Stimulated activated naive CD4-positive, alpha-beta T cell (primary cell): Measurements from ENCODE around the gene PEPD.

ENCODE experiments used
- DNase-seq, 6 experiments: peaks; one replicate each; lab custom pipeline; 2025; lab: John Stamatoyannopoulos, UW

PEPD gene

GRCh38 chr19:33394723-33395560 is 126.6 kb downstream of the PEPD start:
- no peak for DNase-seq

- DNase-seq: no peak
Observed at GRCh38 chr19:33394006-33394722, 127.4 kb downstream of the PEPD start.

DNA sequence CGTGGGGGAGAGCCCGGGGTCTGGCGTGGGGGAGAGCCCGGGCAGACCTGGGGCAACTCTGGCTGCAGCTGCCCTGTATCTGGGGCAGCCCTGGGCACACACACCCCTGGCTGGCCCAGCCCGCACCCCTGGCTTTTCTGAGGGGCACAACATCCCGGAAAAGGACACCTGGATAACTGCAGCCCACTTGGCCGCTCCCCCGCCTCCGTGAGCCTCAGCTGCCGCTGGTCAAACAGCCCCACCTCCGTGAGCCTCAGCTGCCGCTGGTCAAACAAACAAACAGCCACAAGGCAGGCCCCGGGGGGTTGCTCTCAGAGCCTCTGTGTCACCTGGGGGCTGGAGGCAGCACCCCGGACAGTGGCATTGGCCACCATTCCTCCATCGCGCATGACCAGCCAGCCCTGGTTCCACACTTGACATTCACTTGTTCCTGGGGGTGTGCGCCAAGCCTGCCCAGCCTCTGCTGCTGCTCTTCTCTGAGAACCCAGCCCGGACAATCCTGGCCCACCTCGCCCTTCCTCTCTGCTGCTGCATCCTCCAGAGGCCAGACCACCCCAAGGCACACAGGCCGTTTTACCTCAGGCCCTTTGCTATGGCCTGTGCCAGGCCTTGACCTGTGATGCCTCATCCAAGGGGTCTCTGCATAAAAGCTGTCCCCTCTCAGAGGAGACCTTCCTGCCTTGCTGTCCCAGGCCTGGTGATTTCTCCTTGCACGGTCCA is 128.1 kb downstream of the PEPD start:
- no peak for DNase-seq

DNA sequence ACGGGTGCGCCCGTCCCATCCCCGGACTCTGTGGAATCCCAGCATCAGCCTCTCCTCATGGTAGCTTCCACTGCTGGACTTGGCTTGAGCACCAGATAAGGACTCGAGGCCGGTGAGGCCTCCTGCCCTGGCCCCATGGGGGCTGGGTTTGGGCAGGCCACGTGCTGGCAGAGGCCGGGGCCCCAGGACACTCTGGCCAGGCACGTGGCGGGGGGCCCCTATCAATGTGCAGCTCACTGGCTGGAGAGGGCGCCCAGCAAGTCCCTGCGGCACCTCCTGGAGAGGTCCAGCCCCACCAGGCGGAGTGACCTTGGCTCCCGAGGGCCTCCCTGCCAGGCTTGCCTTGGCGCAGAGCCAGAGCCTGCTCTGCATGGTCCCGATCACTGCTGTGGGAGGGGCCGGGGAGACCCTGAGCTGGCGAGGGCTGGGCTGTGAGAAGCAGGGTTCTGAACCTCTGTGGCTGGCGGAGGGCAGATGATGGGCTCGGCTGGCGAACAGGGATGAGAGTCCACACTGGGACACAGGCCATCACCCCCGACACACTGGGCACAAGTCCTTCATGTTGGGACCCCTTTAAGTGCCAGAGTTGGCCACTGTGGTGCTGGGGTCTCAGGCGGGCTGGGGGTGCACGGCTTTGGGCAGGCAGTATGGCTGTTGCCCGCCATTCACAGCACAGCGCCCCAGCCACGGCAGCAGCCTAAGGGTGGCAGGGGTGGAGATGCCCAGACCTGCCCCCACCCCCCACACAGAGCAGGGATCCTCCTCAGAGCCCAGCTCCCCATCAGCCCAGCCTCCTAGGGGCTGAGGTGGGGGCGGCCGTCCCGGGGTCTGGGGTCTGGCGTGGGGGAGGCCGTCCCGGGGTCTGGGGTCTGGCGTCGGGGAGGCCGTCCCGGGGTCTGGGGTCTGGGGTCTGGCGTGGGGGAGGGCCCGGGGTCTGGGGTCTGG is 129.0 kb downstream of the PEPD start:
- DNase-seq: no peak

DNA sequence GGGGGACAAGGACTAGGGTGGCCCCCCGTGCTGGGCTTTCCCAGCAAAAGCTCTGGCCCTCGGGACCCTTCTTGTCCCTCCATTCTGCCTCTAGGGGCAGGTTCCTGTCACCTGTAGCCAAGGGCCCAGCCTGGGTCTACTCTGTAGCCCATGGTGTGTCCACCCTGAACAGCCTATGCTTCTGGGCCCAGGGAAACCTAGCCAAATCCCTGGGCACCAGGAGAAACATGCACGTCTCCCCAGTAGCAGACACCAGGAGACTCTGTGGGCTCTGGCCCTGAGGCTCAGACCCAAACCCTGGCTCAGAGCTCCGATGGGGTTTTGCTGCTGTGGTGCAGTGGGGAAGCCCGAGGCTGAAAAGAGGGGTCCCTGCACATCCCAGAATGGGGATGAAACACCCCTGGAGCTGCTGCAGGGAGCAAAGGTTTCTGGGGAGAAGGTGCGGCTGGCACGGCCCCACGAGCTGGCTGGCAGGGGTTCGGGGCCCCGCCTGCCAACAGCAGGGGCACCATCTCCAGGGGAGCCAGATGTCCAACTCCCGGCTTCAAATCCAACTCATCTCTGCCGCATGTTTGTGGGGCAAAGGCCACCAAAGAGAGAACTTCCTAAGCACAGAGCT is 129.9 kb downstream of the PEPD start:
- no peak for DNase-seq

- DNase-seq: no peak
Observed at GRCh38 chr19:33390908-33391630, 130.5 kb downstream of the PEPD start.

- no peak for DNase-seq
Observed at GRCh38 chr19:33390101-33390907, 131.3 kb downstream of the PEPD start.

DNA sequence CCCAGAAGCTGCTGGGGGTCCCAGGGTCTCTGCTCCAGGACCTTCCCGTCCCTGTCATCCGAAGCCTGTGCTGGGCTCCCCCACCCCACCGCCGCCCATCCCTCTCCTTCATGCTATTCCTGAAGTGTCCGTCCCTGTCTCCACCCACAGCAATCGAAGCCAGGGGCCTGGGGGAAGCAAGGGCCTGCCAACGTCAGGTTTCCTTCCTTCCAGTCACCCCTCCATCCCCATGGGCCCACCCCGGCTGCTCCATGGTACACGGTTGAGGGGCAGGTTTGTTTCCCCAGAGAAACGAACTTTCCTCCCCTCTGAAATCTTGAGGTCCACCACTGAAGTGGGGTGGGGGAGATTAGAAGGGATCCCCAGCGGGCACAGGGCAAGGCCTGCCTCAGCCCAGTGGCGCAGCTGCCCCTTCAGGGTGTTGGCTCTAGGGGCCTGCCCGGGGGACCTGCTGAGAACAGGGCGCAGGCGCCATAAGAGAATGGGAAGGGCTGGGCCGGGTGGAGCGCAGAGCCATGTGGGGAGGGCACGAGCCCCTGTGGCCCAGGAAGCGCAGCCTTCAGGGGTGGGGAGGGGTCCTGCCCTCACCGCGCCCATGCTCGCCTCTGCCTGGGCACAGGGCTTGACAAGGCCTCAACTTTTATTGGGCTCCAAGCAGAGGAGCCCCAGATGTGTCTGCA is 132.0 kb downstream of the PEPD start:
- no peak for DNase-seq

- DNase-seq: no peak
Observed at GRCh38 chr19:33388725-33389420, 132.7 kb downstream of the PEPD start.

DNA sequence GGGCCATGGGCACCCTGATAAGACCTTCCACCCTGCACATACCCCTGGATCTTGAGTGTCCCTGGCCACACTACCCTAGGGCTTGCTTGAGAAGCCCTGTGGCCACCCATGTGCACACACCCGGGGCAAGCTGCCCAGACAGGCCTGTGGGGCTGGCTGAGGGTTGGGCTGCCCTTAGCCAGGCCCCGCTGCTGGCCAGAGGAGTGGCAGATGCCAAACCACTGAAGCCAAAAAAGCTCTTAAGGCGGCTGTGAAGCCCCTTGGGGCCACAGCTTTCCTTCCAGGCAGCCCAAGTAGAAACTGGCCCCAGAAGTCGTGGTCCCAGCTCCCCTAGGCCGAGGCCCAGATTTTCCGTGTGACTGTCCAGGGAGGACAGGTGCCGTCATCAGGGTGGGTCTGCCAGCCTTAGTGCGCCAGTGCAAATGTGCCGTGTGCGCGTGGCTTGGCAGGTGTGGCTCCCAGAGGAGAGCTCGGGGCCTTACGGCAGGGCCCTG is 133.3 kb downstream of the PEPD start:
- DNase-seq: no peak

DNA sequence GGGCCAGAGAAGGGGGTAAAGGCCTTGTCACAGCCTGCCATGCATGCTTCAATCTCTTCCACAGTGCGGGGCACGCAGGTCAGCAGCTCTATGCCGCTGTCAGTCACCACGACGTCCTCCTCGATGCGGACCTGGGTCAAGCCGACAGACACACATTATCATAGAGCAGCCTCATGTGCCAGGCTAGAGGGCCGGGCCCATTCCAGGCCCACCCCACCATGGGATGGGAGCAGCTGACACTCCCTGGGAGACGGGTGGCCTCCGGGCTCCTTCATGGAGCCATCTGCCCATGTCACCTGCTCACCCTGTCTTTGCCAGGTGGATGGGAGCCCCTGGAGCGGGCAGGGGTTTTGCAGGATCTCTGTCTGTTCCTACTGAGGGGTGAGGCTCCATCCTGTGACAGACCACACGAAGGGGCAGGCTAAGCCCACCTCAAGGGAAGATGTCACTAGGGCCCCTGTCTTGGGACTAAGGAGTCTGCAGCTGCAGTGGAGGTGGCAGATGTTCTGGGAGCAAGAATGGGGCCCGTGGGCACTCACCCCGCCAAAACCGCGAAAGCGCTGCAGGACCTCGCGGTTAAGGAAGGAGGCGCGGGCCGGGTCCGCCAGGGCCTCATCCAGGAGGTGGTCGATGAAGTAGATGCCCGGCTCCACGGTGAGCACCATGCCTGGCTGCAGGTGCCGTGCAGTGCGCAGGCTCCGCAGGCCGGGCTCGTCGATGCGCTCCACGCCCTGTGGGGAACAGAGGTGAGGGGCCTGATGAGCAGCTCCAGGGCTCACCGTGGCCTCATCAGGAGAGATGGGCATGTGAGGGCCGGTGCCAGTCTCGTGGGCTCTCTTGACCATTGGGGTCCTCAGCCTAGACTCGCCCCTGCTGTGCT is 134.0 kb downstream of the PEPD start:
- no peak for DNase-seq

DNA sequence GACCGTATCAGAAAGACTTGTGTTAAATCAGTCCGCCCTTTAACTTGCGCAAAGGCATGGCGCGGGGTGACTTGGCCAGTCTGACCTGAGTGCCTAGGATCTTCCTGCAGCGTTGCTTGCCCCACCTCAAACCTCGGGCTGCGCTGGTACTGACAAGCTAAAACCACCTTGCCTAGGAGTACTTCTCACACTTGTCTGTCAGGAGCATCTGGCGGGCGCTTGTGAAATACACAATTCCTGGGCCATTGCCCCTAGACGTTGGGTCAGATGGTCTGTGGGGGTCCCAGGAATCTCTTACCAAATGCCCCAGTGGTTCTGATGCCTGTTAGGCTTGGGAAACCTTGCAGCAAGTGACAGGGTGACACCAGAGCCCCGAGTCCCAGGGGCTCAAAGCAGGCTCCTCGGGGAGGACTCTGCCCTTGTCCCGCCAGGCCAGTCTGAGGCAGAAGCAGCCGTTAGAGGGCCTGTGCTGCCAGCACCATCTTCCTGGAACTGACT is 135.2 kb downstream of the PEPD start:
- DNase-seq: no peak

- no peak for DNase-seq
Observed at GRCh38 chr19:33385956-33386355, 135.6 kb downstream of the PEPD start.

DNA sequence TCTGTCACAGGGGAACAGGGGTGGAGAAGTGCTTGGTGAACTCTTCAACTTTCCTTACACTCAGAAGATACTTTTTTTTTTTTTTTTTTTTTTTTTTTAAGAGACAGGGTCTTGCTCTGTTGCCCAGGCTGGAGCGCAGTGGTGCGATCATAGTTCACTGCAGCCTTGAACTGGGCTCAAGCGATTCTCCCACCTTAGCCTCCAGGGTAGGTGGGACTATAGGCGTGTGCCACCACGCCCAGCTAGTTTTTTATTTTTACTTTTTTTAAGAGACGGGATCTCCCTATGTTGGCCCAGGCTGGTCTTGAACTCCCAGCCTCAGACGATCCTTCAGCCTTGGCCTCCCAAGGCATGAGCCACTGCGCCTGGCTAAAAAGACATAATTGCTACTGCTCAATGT is 136.6 kb downstream of the PEPD start:
- no peak for DNase-seq

DNA sequence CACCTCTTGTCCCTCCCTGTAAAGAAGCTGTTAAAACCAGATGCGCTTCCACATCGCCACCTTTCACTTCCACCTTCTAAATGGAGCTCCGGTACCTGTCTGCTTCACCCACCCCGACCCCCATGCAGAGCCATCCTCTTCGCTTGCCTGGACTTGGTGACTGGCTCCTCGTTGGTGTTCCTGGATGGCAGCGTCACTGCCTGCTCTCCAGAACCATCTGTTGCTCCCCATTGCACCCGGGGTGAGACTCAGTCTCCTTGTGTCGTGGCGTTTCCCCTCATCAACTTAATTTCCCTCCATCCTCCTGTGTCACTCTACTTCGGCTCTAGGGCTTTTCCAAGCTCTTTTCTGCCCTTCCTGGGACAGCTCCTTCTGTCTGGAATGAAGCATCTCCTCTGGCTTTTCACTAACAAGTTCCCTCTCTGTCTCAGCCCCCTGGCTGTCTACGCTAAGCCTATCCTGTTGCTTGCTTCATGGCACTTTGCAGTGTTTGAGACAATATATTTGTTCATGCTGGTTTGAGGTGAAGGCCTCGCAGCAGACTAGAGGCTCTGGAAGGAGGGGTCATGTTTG is 137.8 kb downstream of the PEPD start:
- DNase-seq: no peak

DNA sequence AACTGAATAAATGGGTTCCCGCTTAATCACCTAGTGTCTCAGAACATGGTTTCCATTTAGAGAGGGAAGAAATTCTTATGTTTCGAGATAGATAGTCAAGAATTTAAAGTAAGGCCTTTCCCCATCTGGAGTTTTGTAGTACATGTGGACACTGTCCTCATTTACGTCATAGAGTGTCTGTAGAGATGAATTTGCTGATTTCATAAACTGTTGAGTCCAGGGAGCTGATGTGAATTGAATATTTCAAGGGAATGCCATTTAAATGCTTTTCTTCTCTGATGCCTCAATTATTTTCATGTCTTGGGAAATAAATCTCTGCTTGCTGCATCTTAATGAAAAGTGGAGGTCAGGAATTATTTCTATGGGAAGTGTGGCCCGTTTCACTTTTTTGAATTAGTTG is 138.6 kb downstream of the PEPD start:
- DNase-seq: no peak

DNA sequence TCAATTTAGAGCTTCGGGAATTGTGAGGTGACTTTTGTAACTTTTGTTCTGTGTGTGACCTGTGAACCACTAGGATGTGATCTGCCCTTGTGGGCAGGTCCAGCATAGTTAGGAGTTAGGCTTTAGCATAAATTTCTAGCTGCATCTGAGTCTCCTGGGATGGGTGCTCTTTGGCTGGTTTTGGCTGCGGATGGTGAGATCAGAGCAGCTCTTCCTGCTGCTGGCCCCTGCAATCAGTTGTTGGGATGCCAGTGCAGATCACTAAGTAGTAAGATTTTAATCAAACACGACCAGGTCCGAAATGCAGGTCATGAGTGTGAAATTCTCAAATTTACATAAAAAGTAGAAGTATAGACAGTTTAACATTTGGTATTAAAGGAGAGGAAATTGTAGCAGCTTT is 139.6 kb downstream of the PEPD start:
- DNase-seq: no peak
